Transverse colon (tissue), 4 donors: Measurements from ENCODE around the gene RUVBL2. TPM values are rescaled to one million over a fixed set of nuclear protein-coding genes. Genes with fewer than 3 reads are reported as not detected.

Experiments
- DNase-seq: peaks from one replicate; pipeline ENCODE4 v3.0.0-alpha.2; 2019
- H3K27ac ChIP-seq, 4 donors: fragments of 200-600 bp; sonication (generic); 2 replicates each; pipeline ENCODE4 v1.5.1; 2016 to 2018; ENCODE audit warnings: inconsistent platforms in 4 of 4
- H3K27me3 ChIP-seq: fragments of 200-600 bp; sonication (generic); 2 replicates; pipeline ENCODE4 v1.5.1; 2017; ENCODE audit warnings: inconsistent platforms
- H3K36me3 ChIP-seq, 4 donors: fragments of 200-600 bp; sonication (generic); 2 replicates each; pipeline ENCODE4 v1.5.1; 2017 to 2019; ENCODE audit warnings: inconsistent platforms in 4 of 4
- H3K4me1 ChIP-seq, 4 donors: fragments of 200-600 bp; sonication (generic); 2 replicates each; pipeline ENCODE4 v1.5.1; 2017 to 2020; ENCODE audit warnings: inconsistent platforms in 4 of 4
- H3K4me3 ChIP-seq, 4 donors: fragments of 200-600 bp; sonication (generic); 1 replicate in 1 of 4; 2 replicates in 3 of 4; pipeline versions ENCODE4 v1.5.1 to v1.6.1; 2017 to 2019; ENCODE audit warnings: inconsistent platforms in 4 of 4
- H3K9me3 ChIP-seq, 2 donors: fragments of 200-600 bp; sonication (generic); 2 replicates each; pipeline ENCODE4 v1.5.1; 2017 to 2019; ENCODE audit warnings: inconsistent platforms in 2 of 2
- EP300 ChIP-seq: sonication (generic); formaldehyde crosslinking; IDR thresholded peaks from one replicate; pipeline ENCODE4 v1.6.1; 2017; ENCODE audit warnings: antibody characterized with exemption, low read depth
- POLR2A ChIP-seq: fragments of 450-650 bp; IDR thresholded peaks from one replicate; pipeline ENCODE4 v1.6.1; 2016; ENCODE audit warnings: antibody characterized with exemption, mild to moderate bottlenecking, moderate library complexity
- POLR2AphosphoS5 ChIP-seq, 3 donors: sonication (generic); formaldehyde crosslinking; IDR thresholded peaks; one replicate each; pipeline ENCODE4 v1.6.1; 2016; ENCODE audit warnings: antibody characterized with exemption in 3 of 3
- WGBS, 2 donors: methylation state at CpG; one replicate each; pipeline ENCODE4 v1.1.5; 2018; ENCODE audit warnings: low coverage in 1 of 2; 5-methylcytosine and 5-hydroxymethylcytosine counted together
- in situ Hi-C, 4 donors: fragments of 200-750 bp; cut with MboI; loops; one replicate each; pipeline versions ENCODE4 v1.15.0 to v1.15.1; 2017; ENCODE audit warnings: low sequenced_read_pairs in 3 of 4, low pct_ligation_motif_present in 1 of 4, low pct_unique_long_range_greater_than_20kb in 1 of 4
- intact Hi-C: fragments of 100-400 bp; cut with DNase I; formaldehyde crosslinking; loops from one replicate; pipeline ENCODE4 v1.15.1; 2023; ENCODE audit warnings: low total_unique reads
- total RNA-seq, 4 donors: library from RNA; depleted of rRNA; stranded (reverse); fragments of >200 nt; gene quantifications; one replicate each; pipeline ENCODE4 v1.1.0, GENCODE V29; 2016
- TF ChIP-seq, protein P1 (sequence below), 5 experiments: fragments of 200-600 bp in 3 of 5; fragments of 450-650 bp in 2 of 5; sonication (generic) in 3 of 5; IDR thresholded peaks; 1 replicate in 2 of 5; 2 replicates in 3 of 5; pipeline ENCODE4 v1.5.1; 2016 to 2017; ENCODE audit warnings: antibody characterized with exemption in 5 of 5, inconsistent platforms in 3 of 5, mild to moderate bottlenecking in 2 of 5, moderate library complexity in 1 of 5

RUVBL2 gene
- total RNA-seq, 4 donors from 2014 or later, result 48.6 to 66.9 (median 59.4) TPM

DNA sequence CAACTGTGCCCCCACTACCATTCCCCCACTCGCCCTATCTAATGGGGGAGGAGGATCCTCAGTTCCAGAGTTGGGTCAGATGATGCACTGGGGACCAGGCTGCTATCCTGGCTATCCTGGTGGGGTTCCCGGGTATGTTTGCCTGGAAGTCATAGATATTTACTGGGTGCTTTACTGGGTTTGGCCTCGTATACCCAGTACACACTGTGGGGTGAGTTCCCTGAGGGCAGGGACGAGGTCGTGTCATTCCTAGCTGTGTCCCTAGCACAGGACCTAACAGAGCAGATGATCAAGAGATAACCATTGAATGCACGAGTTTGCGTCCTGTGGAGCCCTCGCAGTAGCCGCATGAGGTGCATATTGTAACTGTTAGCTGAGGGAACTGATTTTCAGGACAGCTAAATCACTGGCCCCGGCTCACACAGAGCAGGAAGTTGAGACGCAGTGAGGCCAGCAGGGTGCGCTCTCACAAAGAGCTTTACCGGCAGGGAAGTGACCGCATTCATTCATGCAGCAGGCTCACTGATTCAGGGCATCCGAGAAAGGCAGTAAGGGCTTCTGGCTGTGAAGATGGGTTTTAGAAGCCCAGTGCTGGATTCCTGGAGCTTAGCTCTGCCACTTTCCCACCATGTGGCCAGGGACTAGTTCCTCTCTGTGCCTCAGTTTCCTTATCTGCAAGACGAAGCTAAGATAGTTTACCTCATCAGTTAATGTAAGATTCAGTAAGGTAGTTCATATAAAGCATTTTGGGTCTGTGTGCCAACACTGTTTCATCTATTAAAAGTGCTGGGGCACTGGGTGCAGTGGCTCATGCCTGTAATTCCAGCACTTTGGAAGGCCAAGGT lies 6.0 kb downstream of the RUVBL2 start:
- intact Hi-C loops, result no loop called here
- Histone ChIP-seq H3K9me3 (no peaks in the 10 kb centered on the region), H3K4me1 (peaks cover under 1 to 7% (median 4%) of the 10 kb centered on the region in 4 donors), H3K36me3 (peaks cover 0 to 14% (median 2%) of the 10 kb centered on the region in 4 donors), H3K4me3 (no peak overlapping the region), H3K27me3 (no peaks in the 10 kb centered on the region), H3K27ac (no peak overlapping the region)
- WGBS, 2 donors, result 59% methylated on average over 16 of the region's 16 CpGs; no CpG with 5 or more reads in 1 of the 2 donors
- in situ Hi-C loops, result no loop called here
- TF ChIP-seq, protein P1, sequence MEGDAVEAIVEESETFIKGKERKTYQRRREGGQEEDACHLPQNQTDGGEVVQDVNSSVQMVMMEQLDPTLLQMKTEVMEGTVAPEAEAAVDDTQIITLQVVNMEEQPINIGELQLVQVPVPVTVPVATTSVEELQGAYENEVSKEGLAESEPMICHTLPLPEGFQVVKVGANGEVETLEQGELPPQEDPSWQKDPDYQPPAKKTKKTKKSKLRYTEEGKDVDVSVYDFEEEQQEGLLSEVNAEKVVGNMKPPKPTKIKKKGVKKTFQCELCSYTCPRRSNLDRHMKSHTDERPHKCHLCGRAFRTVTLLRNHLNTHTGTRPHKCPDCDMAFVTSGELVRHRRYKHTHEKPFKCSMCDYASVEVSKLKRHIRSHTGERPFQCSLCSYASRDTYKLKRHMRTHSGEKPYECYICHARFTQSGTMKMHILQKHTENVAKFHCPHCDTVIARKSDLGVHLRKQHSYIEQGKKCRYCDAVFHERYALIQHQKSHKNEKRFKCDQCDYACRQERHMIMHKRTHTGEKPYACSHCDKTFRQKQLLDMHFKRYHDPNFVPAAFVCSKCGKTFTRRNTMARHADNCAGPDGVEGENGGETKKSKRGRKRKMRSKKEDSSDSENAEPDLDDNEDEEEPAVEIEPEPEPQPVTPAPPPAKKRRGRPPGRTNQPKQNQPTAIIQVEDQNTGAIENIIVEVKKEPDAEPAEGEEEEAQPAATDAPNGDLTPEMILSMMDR (IDR thresholded peaks at IDR 0.05), result peak; percentile 46 to 62 (median 54)
- TF ChIP-seq POLR2AphosphoS5 (IDR thresholded peaks at IDR 0.05), result no peak
- peak; percentile 69 for DNase-seq

DNA sequence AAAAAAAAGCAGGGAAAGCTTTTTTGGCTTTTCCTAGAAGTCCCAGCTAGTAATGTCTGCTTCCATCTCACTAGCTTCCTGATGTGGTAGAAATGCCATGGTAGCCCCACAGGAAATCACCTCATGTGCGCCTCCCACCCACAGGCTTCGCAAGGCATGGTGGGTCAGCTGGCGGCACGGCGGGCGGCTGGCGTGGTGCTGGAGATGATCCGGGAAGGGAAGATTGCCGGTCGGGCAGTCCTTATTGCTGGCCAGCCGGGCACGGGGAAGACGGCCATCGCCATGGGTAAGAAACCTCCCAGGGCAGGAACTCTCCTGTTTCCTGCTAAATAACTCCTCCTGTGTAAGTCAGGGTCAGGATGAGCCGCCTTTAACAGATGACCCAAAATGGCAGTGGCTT lies 10.4 kb downstream of the RUVBL2 start:
- intact Hi-C loops (no loop called here), in situ Hi-C loops (no loop called here)
- no peak for DNase-seq
- Histone ChIP-seq H3K4me3 (no peak overlapping the region), H3K36me3 (peaks cover 0 to 27% (median 5%) of the 10 kb centered on the region in 4 donors), H3K27me3 (no peaks in the 10 kb centered on the region), H3K27ac (no peak overlapping the region), H3K4me1 (no peaks in the 10 kb centered on the region), H3K9me3 (no peaks in the 10 kb centered on the region)
- 96% methylated on average over 15 of the region's 15 CpGs; no CpG with 5 or more reads in 1 of the 2 donors for WGBS, 2 donors
- TF ChIP-seq EP300, result no peak
- no peak for TF ChIP-seq POLR2AphosphoS5 (IDR thresholded peaks at IDR 0.05)
- TF ChIP-seq, protein P1 (IDR thresholded peaks at IDR 0.05), result no peak
- TF ChIP-seq POLR2A, result no peak

DNA sequence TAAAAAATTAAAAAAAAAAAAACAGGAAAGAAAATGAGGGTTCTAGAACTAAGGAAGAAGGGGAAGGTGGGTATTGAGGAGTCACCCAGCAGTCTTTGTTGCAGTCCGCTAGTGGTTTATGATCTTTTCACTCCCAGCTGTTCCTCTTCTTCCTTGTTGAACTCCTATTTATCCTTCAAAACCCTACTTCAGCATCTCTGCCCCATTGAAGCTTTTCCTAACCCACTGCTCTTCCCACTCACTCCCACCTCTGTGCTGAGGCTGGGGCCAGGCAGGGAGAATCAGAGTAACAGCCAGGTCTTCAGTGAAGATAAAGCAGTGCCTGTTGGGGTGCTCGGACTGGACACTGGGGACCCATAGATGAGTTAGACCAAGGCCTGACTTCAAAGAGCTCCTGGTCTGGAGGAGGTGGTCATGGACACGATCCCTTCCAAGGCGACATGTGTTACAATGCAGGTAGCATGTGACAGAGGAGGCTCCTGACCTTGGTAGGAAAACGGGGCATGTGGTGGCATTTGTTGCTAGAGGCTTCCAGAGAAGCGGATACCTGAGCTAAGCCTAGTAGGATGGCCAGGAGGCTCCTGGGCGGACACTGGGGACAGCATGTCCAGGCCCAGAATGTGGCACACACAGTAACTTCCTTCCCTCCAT lies 11.4 kb downstream of the RUVBL2 start:
- no peak overlapping the region for H3K27ac ChIP-seq
- no peak for DNase-seq
- H3K36me3 ChIP-seq, result peaks cover 0 to 31% (median 8%) of the 10 kb centered on the region in 4 donors
- H3K9me3 ChIP-seq, result no peaks in the 10 kb centered on the region
- H3K4me3 ChIP-seq, result no peak overlapping the region
- TF ChIP-seq POLR2AphosphoS5 (IDR thresholded peaks at IDR 0.05) (no peak), EP300 (no peak), POLR2A (no peak)
- TF ChIP-seq, protein P1 (IDR thresholded peaks at IDR 0.05), result no peak
- 94 to 97% methylated on average over 2 to 7 of the region's 7 CpGs for WGBS, 2 donors
- intact Hi-C loops, result no loop called here
- in situ Hi-C loops, result no loop called here
- no peaks in the 10 kb centered on the region for H3K4me1 ChIP-seq
- no peaks in the 10 kb centered on the region for H3K27me3 ChIP-seq

DNA sequence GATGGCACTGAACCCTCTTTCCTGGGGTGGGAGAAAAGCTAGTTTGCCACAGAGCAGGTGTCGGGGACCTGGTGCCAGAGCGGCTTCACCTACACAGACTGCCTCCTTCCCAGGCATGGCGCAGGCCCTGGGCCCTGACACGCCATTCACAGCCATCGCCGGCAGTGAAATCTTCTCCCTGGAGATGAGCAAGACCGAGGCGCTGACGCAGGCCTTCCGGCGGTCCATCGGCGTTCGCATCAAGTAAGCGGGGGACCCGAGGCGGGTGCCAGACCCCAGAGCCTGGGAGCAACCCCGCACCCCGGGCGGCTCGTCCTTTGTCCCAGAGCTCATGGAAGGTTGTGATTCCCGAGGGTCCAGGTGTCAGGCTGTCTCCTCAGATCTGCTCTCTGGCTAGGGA lies 13.2 kb downstream of the RUVBL2 start:
- Histone ChIP-seq H3K9me3 (no peaks in the 10 kb centered on the region), H3K4me1 (no peaks in the 10 kb centered on the region), H3K36me3 (peaks cover 0 to 33% (median 11%) of the 10 kb centered on the region in 4 donors), H3K4me3 (no peak overlapping the region), H3K27me3 (no peaks in the 10 kb centered on the region), H3K27ac (no peak overlapping the region)
- WGBS, 2 donors, result 97% methylated on average over 22 of the region's 22 CpGs; no CpG with 5 or more reads in 1 of the 2 donors
- in situ Hi-C loops (no loop called here), intact Hi-C loops (no loop called here)
- DNase-seq, result no peak
- TF ChIP-seq POLR2A, result no peak
- TF ChIP-seq, protein P1 (IDR thresholded peaks at IDR 0.05), result no peak
- TF ChIP-seq EP300, result no peak
- no peak for TF ChIP-seq POLR2AphosphoS5 (IDR thresholded peaks at IDR 0.05)
